Esophagus muscularis mucosa (tissue), 4 donors: ENCODE results near the gene RNF217. TPM values are rescaled to one million over a fixed set of nuclear protein-coding genes. Genes with fewer than 3 reads are reported as not detected.

Experiments used
- DNase-seq: peaks from one replicate; pipeline ENCODE4 v3.0.0-alpha.2; 2017; ENCODE audit errors: extremely low spot score
- H3K27ac ChIP-seq, 4 donors: fragments of 200-600 bp; sonication (generic); replicated peaks in 1 of 4; 1 replicate in 3 of 4; 2 replicates in 1 of 4; pipeline ENCODE4 v1.5.1; 2016 to 2019; ENCODE audit warnings: mild to moderate bottlenecking in 1 of 4
- H3K27me3 ChIP-seq, 4 donors: fragments of 200-600 bp; sonication (generic); one replicate each; pipeline versions ENCODE4 v1.5.1 to v1.6.0; 2016 to 2019
- H3K36me3 ChIP-seq, 4 donors: fragments of 200-600 bp; sonication (generic); one replicate each; pipeline ENCODE4 v1.5.1; 2016 to 2019
- H3K4me1 ChIP-seq, 4 donors: fragments of 200-600 bp; sonication (generic); one replicate each; pipeline ENCODE4 v1.5.1; 2016 to 2019
- H3K4me3 ChIP-seq, 4 donors: fragments of 200-600 bp; sonication (generic); 1 replicate in 2 of 4; 2 replicates in 2 of 4; pipeline ENCODE4 v1.5.1; 2016 to 2019; ENCODE audit warnings: mild to moderate bottlenecking in 4 of 4, moderate library complexity in 1 of 4
- H3K9me3 ChIP-seq, 4 donors: fragments of 200-600 bp; sonication (generic); 1 replicate in 3 of 4; 2 replicates in 1 of 4; pipeline ENCODE4 v1.5.1; 2016 to 2019
- EP300 ChIP-seq: sonication (generic); formaldehyde crosslinking; IDR thresholded peaks from one replicate; pipeline ENCODE4 v1.6.1; 2017; ENCODE audit warnings: antibody characterized with exemption
- POLR2A ChIP-seq: fragments of 450-650 bp; IDR thresholded peaks from one replicate; pipeline ENCODE4 v1.6.1; 2017; ENCODE audit warnings: antibody characterized with exemption, moderate library complexity, mild to moderate bottlenecking, low read depth
- POLR2AphosphoS5 ChIP-seq, 2 donors: sonication (generic); formaldehyde crosslinking; IDR thresholded peaks; one replicate each; pipeline ENCODE4 v1.6.1; 2017; ENCODE audit warnings: antibody characterized with exemption in 2 of 2
- WGBS: methylation state at CpG from one replicate; pipeline ENCODE4 v1.1.5; 2018; 5-methylcytosine and 5-hydroxymethylcytosine counted together
- intact Hi-C: fragments of 100-400 bp; cut with DNase I; formaldehyde crosslinking; loops from one replicate; pipeline ENCODE4 v1.15.1; 2023
- total RNA-seq, 4 donors: library from RNA; depleted of rRNA; stranded (reverse); fragments of >200 nt; gene quantifications; one replicate each; pipeline versions ENCODE4 v1.1.0 to v1.2.1, GENCODE V29; 2016
- TF ChIP-seq, protein P1 (sequence below), 3 experiments: fragments of 200-600 bp in 2 of 3; fragments of 450-650 bp in 1 of 3; sonication (generic) in 2 of 3; IDR thresholded peaks; one replicate each; pipeline ENCODE4 v1.5.1; 2017 to 2019; ENCODE audit warnings: antibody characterized with exemption in 3 of 3, mild to moderate bottlenecking in 2 of 3, moderate library complexity in 1 of 3

RNF217 gene
- total RNA-seq, 4 donors from 2014 or later: 20.0 to 34.9 (median 23.2) TPM

- DNase-seq: no peak
- WGBS: 83% methylated on average over 3 of the region's 3 CpGs
- no peak overlapping the region for H3K4me3 ChIP-seq
- no peaks in the 10 kb centered on the region for H3K4me1 ChIP-seq
- intact Hi-C loops: no loop called here
- TF ChIP-seq EP300: no peak
- TF ChIP-seq, protein P1, sequence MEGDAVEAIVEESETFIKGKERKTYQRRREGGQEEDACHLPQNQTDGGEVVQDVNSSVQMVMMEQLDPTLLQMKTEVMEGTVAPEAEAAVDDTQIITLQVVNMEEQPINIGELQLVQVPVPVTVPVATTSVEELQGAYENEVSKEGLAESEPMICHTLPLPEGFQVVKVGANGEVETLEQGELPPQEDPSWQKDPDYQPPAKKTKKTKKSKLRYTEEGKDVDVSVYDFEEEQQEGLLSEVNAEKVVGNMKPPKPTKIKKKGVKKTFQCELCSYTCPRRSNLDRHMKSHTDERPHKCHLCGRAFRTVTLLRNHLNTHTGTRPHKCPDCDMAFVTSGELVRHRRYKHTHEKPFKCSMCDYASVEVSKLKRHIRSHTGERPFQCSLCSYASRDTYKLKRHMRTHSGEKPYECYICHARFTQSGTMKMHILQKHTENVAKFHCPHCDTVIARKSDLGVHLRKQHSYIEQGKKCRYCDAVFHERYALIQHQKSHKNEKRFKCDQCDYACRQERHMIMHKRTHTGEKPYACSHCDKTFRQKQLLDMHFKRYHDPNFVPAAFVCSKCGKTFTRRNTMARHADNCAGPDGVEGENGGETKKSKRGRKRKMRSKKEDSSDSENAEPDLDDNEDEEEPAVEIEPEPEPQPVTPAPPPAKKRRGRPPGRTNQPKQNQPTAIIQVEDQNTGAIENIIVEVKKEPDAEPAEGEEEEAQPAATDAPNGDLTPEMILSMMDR (IDR thresholded peaks at IDR 0.05): no peak
- TF ChIP-seq POLR2A: no peak
- no peak for TF ChIP-seq POLR2AphosphoS5 (IDR thresholded peaks at IDR 0.05)
- no peaks in the 10 kb centered on the region for H3K9me3 ChIP-seq
- H3K27ac ChIP-seq: no peak overlapping the region
- H3K27me3 ChIP-seq: no peaks in the 10 kb centered on the region
- no peaks in the 10 kb centered on the region for H3K36me3 ChIP-seq
Observed at GRCh38 chr6:125120054-125120590, 157.9 kb downstream of the RNF217 start.

GRCh38 chr6:125121894-125122293 is 159.7 kb downstream of the RNF217 start:
- Histone ChIP-seq H3K36me3 (no peaks in the 10 kb centered on the region), H3K9me3 (no peaks in the 10 kb centered on the region), H3K27me3 (no peaks in the 10 kb centered on the region), H3K4me1 (no peaks in the 10 kb centered on the region), H3K4me3 (no peak overlapping the region), H3K27ac (no peak overlapping the region)
- DNase-seq: no peak
- intact Hi-C loops: no loop called here
- WGBS: 86% methylated on average over 1 of the region's 1 CpG
- TF ChIP-seq, protein P1 (IDR thresholded peaks at IDR 0.05): no peak
- TF ChIP-seq EP300 (no peak), POLR2AphosphoS5 (IDR thresholded peaks at IDR 0.05) (no peak), POLR2A (no peak)

GRCh38 chr6:125123051-125123450 is 160.8 kb downstream of the RNF217 start:
- Histone ChIP-seq H3K36me3 (no peaks in the 10 kb centered on the region), H3K27me3 (no peaks in the 10 kb centered on the region), H3K9me3 (no peaks in the 10 kb centered on the region), H3K27ac (no peak overlapping the region), H3K4me3 (no peak overlapping the region), H3K4me1 (no peaks in the 10 kb centered on the region)
- 93% methylated on average over 3 of the region's 3 CpGs for WGBS
- TF ChIP-seq POLR2AphosphoS5 (IDR thresholded peaks at IDR 0.05) (no peak), EP300 (no peak), POLR2A (no peak)
- TF ChIP-seq, protein P1 (IDR thresholded peaks at IDR 0.05): no peak
- DNase-seq: no peak
- intact Hi-C loops: no loop called here

DNA sequence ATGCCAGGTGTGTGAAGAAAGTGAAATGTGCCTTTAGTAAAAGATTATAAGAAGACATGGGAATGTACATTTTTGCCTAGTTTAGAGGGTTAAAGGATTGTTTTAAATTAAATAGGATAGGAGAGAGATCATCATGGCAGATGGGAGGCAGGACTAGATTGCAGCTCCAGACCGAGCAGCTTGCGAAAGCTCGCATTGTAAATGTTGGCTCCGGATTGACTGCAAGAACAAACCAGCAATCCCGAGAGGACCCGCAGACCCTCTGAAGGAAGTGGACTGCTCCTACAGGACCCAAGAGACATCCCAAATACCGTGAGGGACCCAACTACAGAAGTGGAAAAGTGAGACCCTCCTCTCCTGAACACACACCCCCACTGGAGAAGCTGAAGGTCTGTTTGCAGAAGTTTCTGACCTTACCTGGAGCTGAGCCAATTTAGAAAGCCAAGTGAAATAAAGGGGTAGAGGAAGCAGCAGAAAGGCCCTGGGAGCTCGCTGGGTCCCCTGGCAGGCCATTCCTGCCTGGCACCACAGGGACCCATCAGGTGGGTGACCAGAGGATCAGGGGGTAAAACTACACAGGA is 161.3 kb downstream of the RNF217 start:
- TF ChIP-seq, protein P1 (IDR thresholded peaks at IDR 0.05): no peak
- TF ChIP-seq POLR2AphosphoS5 (IDR thresholded peaks at IDR 0.05) (no peak), POLR2A (no peak), EP300 (no peak)
- Histone ChIP-seq H3K36me3 (no peaks in the 10 kb centered on the region), H3K9me3 (no peaks in the 10 kb centered on the region), H3K4me3 (no peak overlapping the region), H3K4me1 (no peaks in the 10 kb centered on the region), H3K27me3 (no peaks in the 10 kb centered on the region), H3K27ac (no peak overlapping the region)
- 78% methylated on average over 8 of the region's 8 CpGs for WGBS
- DNase-seq: no peak
- intact Hi-C loops: no loop called here
